ENCODE data around the gene MRPL52.
A peak's percentile ranks its signal among the peaks of the same experiment; 100 is the strongest.
"Not testable (repeated sequence)": the region's sequence is repeated elsewhere in the genome, so short reads cannot be mapped to it uniquely, and the experiment has no call there.

Gene MRPL52

DNA sequence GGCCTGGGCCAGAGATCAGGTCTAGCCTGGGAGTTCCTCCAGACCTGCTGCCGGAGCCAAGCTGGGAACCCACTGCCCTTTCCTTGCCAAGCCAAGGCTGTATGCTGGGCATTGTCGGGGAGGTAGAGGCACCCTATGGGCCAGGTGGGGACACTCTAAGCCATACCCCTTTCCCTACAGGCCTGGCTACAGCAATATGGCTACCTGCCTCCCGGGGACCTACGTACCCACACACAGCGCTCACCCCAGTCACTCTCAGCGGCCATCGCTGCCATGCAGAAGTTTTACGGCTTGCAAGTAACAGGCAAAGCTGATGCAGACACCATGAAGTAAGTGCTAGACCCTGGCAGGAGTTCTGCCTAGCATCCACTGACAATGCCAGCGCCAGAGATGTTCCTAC lies 11.6 kb downstream of the MRPL52 start:
- DNase-seq = no peak

DNA sequence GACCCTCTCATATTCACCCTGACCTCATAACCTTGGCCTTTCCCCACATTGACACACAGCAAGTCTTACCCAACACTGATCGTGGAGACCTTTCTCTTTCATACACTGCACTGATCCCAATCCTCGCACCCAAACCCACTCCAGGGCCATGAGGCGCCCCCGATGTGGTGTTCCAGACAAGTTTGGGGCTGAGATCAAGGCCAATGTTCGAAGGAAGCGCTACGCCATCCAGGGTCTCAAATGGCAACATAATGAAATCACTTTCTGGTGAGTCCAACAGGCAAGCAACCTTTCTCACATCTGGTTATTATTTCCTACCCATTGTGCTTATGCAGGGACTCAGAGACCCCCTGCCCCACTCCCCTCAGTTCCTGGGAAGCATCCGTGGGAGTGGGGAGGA lies 12.1 kb downstream of the MRPL52 start:
- DNase-seq = no peak

DNA sequence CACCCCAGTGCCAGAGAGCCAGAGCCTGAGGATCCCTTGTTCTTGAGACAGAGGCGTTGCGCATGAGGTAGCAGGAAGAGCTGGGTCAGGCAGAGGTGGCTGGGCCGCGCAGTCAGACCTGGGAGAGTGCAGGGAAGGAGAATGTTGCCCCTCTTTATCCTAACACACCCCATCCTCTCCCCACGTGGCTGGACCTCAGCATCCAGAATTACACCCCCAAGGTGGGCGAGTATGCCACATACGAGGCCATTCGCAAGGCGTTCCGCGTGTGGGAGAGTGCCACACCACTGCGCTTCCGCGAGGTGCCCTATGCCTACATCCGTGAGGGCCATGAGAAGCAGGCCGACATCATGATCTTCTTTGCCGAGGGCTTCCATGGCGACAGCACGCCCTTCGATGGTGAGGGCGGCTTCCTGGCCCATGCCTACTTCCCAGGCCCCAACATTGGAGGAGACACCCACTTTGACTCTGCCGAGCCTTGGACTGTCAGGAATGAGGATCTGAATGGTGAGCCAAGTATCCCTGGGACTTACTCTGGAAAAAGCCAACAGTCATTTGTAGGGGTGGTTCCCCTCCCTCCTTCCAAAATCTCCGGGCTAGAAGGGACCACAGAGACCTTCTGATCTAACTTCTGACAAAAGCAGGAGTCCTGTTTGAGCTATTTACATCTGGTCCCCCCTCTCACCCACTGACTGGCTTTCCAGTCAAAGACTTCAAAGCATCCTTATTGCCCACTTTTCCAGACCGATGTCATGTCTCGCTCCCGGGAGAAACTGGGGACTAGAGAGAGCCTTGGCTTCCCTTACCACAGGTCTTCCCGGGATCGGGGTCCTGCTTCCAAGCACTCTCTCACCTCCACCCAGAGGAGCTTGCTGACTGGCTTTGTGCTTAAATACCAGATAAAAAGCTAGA lies 12.8 kb downstream of the MRPL52 start:
- DNase-seq = no peak

DNA sequence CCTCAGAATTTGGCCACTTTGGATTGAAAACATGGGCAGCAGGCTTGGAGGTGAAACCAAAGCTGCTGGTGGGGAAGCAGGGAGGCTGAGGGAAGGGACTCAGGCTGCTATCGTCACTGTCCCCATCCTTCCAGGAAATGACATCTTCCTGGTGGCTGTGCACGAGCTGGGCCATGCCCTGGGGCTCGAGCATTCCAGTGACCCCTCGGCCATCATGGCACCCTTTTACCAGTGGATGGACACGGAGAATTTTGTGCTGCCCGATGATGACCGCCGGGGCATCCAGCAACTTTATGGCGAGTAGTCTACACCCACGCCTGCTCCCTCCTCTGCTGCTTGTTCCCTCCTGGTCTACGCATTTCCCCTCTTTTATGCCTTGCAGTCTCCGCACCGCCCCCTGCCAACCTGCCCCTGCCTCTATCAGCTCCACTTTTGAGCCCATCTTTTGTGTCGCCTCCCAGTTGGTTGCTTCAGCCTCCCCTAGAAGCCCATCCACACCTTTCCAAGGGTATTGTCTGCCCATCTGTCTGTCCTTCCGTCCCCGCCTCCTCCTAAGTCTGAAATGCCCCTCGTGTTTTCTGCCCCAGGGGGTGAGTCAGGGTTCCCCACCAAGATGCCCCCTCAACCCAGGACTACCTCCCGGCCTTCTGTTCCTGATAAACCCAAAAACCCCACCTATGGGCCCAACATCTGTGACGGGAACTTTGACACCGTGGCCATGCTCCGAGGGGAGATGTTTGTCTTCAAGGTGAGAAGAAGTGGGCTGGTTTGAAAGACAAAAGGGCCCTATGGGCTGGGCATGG lies 13.6 kb downstream of the MRPL52 start:
- DNase-seq = no peak

DNA sequence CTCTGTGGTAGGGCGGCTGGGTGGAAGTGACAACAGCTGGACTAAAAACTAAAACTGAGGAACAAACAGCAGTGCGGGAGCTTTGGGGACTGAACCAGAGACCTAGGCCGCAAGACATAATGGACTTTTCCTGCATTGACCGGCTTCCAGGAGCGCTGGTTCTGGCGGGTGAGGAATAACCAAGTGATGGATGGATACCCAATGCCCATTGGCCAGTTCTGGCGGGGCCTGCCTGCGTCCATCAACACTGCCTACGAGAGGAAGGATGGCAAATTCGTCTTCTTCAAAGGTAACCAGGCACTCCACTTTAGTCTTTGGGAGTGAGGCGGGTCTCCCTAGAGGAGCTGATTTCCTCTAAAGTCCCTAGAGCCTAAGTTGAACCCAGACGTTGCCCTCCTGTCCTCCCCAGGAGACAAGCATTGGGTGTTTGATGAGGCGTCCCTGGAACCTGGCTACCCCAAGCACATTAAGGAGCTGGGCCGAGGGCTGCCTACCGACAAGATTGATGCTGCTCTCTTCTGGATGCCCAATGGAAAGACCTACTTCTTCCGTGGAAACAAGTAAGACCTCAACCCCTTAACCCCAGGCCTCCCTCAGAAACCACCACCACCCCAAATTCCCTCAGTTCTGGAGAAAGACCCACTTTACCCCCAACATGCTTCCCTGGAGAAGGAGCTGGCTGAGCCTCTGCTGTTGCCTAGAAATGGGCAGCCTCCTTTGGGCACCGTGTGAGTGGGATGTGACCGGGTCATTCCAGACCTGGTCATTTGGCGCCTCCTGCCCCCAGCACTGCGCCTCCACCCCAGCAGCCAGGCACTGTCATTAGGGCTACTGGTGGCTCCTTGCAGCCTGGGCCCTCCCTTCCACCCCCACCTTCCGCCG lies 14.8 kb downstream of the MRPL52 start:
- DNase-seq = no peak

DNA sequence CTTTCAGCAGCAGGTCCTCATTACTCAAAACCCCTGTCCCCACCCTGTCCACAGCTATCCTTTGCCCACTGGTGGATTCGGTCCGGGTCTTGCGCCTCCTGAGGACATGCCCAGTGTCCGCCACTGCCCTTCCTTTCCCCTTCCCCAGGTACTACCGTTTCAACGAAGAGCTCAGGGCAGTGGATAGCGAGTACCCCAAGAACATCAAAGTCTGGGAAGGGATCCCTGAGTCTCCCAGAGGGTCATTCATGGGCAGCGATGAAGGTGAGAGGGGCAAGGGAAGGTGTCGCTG lies 15.4 kb downstream of the MRPL52 start:
- DNase-seq = no peak

DNA sequence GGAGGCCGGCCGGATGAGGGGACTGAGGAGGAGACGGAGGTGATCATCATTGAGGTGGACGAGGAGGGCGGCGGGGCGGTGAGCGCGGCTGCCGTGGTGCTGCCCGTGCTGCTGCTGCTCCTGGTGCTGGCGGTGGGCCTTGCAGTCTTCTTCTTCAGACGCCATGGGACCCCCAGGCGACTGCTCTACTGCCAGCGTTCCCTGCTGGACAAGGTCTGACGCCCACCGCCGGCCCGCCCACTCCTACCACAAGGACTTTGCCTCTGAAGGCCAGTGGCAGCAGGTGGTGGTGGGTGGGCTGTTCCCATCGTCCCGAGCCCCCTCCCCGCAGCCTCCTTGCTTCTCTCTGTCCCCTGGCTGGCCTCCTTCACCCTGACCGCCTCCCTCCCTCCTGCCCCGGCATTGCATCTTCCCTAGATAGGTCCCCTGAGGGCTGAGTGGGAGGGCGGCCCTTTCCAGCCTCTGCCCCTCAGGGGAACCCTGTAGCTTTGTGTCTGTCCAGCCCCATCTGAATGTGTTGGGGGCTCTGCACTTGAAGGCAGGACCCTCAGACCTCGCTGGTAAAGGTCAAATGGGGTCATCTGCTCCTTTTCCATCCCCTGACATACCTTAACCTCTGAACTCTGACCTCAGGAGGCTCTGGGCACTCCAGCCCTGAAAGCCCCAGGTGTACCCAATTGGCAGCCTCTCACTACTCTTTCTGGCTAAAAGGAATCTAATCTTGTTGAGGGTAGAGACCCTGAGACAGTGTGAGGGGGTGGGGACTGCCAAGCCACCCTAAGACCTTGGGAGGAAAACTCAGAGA lies 16.3 kb downstream of the MRPL52 start:
- DNase-seq = no peak

DNA sequence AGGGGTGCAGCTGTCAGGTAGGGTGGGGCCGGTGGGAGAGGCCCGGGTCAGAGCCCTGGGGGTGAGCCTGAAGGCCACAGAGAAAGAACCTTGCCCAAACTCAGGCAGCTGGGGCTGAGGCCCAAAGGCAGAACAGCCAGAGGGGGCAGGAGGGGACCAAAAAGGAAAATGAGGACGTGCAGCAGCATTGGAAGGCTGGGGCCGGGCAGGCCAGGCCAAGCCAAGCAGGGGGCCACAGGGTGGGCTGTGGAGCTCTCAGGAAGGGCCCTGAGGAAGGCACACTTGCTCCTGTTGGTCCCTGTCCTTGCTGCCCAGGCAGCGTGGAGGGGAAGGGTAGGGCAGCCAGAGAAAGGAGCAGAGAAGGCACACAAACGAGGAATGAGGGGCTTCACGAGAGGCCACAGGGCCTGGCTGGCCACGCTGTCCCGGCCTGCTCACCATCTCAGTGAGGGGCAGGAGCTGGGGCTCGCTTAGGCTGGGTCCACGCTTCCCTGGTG lies 17.2 kb downstream of the MRPL52 start:
- no peak for DNase-seq

DNA sequence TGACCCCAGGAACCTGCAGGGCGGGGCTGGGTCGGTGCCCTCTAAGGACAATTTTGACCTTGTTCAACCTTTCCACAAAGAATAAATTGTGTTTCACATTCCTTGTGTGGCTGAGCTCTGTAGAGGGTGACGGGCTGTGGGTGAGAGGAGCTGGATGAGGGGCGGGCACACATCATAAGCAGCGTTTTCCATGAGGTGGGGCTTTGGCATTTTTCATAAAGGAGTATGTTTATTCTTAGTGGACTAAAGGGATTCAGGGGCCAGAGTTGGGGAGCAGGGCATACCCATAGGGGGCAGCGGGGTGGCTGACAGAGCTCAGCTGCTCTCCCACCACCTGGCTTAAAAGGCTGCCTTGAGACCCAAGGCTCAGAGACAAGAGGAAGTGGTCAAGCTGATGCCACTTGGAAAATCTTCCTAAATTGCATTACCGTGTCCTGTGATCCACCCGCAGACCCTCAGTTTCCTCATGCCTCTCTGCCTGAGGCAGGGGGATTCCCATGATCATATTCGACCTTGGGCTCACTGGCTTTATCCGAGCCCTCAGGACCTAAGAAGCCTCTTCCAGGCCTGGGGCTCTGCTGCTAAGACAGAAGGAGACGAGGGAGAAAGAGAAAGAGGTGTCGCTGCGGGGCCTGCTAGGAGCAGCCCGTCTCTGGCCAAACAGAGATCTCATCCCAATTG lies 18.1 kb downstream of the MRPL52 start:
- peak; percentile 79 for DNase-seq

DNA sequence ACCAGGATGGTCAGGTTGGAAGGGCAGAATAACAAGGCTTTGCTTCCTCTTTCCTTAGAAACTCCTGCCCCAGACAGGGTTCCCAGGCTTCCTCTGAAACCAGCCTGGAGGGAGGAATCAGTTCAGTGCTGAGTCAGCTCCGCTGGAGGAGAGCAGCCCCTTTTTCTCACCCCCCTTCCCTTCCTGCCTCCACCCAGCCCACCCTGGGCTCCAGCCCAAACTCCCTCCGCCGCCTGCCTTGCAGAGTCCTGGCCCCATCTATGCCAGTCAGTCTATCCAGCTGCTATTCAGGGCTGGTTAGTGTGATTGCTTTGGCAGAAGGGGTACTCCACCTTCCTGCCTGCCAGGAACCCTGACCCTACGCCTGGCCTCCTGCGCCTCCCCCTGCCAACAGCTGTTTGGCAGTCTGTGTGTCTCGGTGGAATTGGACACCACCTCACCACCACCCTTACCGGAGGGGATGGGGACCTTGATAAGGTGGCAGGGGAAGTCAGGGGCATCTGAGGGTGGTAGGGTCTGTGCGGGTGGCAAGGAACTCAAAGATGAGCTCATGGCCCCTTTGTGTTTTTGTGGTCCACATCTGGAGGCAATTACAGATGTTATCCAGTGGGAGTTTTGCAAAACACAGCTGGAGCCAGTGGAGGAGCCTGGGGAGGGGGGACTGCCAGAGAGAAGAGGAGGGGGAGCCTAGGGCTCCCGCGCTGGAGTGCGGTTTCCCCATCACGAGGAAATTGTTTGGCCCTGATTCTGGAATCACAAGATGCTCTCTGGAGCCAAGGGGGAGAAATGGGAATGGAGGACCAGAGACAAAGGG lies 18.9 kb downstream of the MRPL52 start:
- DNase-seq = peak; percentile 88

DNA sequence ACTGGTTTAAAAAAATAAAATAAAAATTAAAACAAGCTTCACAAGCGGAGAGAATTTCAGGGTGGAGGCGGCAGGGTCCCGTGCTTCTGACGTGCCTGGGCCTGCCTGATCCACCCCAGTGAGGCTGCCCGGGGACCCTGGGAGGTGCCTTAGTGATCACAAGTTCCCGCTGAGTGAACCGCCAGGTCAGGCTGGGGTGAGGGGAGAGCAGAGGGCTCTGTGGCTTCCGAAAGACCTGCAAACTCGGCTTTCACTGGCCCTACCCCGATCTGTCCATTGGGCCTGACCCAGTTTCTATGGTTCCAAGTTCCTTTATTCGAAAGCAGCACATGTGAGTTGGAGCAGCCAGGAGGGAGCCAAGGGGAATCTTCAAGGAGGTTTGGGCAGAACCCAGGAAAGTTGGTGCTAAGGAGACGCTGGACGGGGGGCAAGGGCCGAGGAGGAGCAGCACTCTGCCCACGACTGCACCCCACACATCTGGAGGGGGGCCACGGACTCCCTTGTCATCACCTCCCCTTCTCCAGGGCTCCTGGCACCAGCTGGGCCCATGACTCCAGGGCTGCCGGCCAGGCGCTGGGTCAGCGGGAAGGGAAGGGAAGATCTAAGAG lies 19.6 kb downstream of the MRPL52 start:
- DNase-seq = peak; percentile 38

DNA sequence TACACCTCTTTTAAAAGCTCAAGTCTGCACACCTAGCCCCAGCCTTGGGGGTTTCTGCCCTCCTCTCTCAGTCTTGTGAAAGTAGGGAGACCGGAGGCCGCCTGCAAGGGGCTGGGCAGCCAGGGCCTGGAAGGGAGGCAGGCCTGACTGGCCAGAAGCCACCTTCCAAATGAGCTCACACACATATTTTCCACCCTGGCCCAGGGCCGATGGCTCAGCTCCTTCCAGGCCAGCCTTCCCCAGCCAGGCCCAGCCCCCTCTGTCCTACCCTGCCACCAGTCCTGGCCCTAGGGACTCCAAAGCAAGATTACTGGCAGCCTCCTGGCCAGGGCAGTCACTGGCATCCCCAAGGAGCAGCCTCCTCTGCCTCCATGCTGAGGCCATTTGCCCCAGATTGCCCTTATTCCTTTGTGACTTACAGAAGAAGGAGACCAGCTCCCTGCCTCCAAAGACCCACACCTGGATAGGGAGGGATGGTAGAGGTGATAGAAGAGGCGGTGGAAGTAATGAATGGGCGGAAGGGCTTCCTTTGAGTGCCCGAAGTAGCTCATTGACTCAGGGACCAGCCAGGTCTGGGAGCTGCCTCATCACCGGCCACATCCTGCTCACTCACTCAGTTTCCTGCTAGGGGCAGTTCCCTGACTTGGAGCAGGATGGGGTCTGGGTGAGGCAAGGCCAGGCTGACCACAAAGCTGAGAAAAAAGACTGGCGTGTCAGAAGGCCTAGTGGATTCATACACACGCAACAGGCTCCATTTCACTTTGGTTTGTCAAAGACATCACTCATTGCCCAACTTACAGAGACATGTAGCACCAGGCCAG lies 21.5 kb downstream of the MRPL52 start:
- DNase-seq = peak; percentile 99

DNA sequence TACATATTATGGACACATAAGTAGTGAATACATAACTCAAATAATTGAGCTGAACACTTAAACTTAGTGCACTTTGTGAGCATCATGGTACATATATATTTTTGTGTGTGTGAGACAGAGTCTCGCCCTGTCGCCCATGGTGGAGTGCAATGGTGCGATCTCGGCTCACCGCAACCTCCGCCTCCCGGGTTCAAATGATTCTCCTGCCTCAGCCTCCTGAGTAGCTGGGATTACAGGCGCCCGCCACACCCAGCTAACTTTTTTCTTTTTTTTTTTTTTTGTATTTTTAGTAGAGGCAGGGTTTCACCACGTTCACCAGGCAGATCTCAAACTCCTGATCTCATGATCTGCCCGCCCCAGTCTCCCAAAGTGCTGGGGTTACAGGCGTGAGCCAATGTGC lies 22.5 kb downstream of the MRPL52 start:
- DNase-seq = not testable (repeated sequence)

DNA sequence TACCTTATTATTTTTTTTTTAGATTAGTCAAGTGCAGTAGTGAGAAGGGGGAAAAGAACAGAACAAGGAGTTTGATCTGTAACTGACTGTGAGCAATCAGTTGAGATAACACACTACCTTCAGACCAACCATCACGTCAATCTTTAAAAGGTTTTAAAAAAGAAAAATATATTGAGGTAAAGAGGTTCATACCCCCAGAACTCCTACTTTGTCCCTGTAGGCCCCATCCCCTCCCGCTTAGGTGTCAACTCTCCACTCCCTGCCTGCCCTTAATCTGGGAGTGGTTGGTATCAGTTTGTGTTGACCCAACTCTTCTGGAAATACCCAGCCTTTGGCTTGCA lies 22.9 kb downstream of the MRPL52 start:
- DNase-seq = no peak

DNA sequence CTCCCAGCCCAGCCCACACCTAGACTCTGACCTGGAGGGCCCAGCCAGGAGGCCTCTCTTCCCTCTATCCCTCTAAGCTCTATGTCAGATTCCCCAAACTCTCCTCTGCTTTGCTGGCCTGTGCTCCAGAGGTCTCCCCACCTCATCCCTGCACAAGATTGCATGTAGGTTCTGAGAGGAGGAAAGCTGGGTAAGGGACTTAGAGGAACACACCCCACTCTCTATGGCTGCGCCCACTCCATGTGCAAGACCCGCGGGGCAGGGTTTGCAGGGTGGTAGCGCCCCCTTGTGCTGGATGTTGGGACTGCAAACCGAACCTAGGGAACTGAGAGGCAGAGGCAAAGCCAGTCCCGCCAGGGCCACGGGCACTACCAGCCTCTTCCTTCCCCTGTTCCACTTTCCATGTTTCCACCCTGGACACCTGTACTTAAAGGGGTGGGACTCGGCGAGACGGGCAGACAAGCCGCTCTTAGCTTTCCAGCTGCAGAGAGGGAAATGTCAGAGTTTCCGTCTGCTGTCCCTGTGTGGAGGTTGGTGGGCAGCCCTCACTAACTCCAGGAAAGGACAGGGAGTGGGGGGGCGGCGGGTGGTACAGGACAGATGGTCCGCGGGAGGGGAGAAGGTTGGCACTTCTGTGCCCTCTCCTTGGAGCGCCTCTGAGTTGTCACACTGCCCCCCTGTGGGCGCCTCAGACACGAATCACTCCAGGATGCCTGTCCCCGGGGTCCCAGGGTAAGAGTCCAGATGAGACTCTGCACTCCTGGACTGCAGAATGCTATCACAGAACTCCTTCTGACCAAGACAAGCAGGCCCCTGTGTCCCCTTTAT lies 23.5 kb downstream of the MRPL52 start:
- peak; percentile 72 for DNase-seq

DNA sequence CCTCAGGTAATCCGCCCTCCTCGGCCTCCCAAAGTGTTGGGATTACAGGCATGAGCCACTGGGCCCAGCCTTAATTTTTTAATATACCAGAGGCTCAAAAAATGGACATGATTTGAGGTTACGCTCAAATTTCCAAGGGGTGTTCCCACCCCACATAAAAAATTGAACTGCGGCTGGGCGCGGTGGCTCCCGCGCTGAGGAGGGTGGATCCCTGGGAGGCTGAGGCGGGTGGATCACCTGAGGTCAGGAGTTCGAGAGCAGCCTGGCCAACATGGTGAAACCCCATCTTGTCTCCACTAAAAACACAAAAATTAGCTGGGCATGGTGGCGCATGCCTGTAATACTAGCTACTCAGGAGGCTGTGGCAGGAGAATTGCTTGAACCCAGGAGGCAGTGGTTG lies 24.6 kb downstream of the MRPL52 start:
- not testable (repeated sequence) for DNase-seq

DNA sequence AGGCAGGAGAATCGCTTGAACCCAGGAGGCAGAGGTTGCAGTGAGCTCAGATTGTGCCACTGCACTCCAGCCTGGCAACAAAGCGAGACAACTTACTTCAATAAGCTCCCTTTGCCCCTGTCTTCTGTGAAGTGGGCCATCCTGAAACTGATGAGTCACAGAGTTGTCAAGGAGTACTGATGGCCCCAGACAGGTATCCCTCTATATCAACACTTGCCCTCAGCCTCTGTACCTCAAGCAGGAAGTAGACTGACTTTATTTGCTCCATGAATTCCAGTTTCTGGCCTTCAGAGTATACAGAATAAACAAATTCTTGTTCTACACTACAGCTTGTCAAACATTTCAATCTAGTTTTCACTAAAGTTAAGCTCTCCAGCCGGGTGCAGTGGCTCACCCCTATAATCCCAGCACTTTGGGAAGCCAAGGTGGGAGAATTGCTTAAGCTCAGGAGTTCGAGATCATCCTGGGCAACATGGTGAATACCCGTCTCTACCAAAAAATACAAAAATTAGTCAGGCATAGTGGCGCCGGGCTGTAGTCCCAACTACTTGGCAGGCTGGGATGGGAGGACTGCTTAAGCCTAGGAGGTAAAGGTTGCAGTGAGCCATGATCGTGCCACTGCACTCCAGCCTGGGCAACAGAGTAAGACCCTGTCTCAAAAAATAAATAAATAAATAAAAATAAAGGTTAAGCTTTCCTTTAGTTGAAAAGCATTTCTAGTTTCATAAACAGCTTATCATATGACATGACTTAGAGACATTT lies 25.5 kb downstream of the MRPL52 start:
- no peak for DNase-seq

DNA sequence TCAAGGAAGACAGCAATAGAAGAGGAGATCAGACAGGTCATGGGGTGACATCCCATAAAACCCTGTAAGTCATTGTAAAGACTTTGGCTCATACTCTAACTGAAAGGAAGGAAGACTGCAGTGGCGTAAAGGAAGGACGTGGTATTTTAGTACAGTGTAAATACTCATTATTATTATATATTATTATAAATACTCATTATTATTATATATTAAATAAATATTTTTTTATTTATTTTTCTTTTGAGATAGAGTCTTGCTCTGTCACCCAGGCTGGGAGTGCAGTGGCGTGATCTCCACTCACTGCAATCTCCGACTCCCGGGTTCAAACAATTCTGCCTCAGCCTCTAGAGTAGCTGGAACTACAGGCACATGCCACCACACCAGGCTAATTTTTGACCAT lies 26.7 kb downstream of the MRPL52 start:
- no peak for DNase-seq
